Right lobe of liver (tissue), 6 donors: ENCODE measurements around the gene GRK6. TPM values are rescaled to one million over a fixed set of nuclear protein-coding genes. Genes with fewer than 3 reads are reported as not detected.

ENCODE experiments used
- ATAC-seq, 4 donors: fragments of 200-7000 bp; cut with Tn5 transposase; one replicate each; pipeline ENCODE4 v1.9.1; 2020; ENCODE audit warnings: mild to moderate bottlenecking in 4 of 4, moderate library complexity in 4 of 4
- DNase-seq, 3 donors: peaks; one replicate each; pipeline ENCODE4 v3.0.0-alpha.2; 2020
- H3K27ac ChIP-seq, 3 donors: fragments of 200-600 bp; one replicate each; pipeline ENCODE4 v1.8.0; 2022
- H3K27me3 ChIP-seq, 2 donors: fragments of 200-600 bp; one replicate each; pipeline ENCODE4 v1.8.0; 2022
- H3K36me3 ChIP-seq, 4 donors: fragments of 200-600 bp; sonication (generic) in 1 of 4; one replicate each; pipeline versions ENCODE4 v1.5.1 to v1.8.0; 2017 to 2022; ENCODE audit warnings: control low read depth in 1 of 4
- H3K4me1 ChIP-seq, 4 donors: fragments of 200-600 bp; sonication (generic) in 1 of 4; one replicate each; pipeline versions ENCODE4 v1.5.1 to v1.8.0; 2017 to 2022; ENCODE audit warnings: control low read depth in 1 of 4
- H3K4me3 ChIP-seq, 3 donors: fragments of 200-600 bp; one replicate each; pipeline ENCODE4 v1.8.0; 2022
- H3K9me3 ChIP-seq, 4 donors: fragments of 200-600 bp; sonication (generic) in 1 of 4; one replicate each; pipeline versions ENCODE4 v1.5.1 to v1.8.0; 2017 to 2022; ENCODE audit warnings: control low read depth in 1 of 4
- CTCF ChIP-seq, 4 donors: fragments of 200-600 bp in 3 of 4; fragments of 450-650 bp in 1 of 4; IDR thresholded peaks; one replicate each; pipeline versions ENCODE4 v1.5.1 to v1.8.0; 2016 to 2022; ENCODE audit warnings: antibody characterized with exemption in 4 of 4, mild to moderate bottlenecking in 2 of 4
- POLR2A ChIP-seq: fragments of 450-650 bp; IDR thresholded peaks from one replicate; pipeline ENCODE4 v1.6.1; 2017; ENCODE audit warnings: antibody characterized with exemption, mild to moderate bottlenecking
- WGBS: methylation state at CpG from one replicate; pipeline ENCODE4 v1.1.6; 2018; ENCODE audit warnings: low coverage, low lambda C conversion rate; ENCODE audit not compliant: insufficient coverage; ENCODE audit errors: missing lambda C conversion rate; 5-methylcytosine and 5-hydroxymethylcytosine counted together
- intact Hi-C, 2 donors: fragments of 100-400 bp; cut with DNase I; formaldehyde crosslinking; loops; one replicate each; pipeline versions ENCODE4 v1.11.2 to v1.14.1; 2022
- total RNA-seq, 6 experiments: library from RNA; depleted of rRNA in 2 of 6; stranded (reverse); fragments of >200 nt in 2 of 6; fragmentation: NEBNext Ultra II Directional in 3 of 6; extraction: Animal tissue kit (Norgen Biotek cat#: 25700) in 3 of 6; gene quantifications; one replicate each; pipeline versions ENCODE4 v1.1.0 to v1.2.4, GENCODE V29; 2016 to 2023
- donor health status: DM: no; HTN: yes; CAD: no.
- donor health status: DM: no; HTN: no; CAD: no.
- donor health status: DM: no; HTN: no; CAD: no.
- donor health status: DM: no; HTN: yes; CAD: no.
- donor health status: DM: no; HTN: yes; CAD: no.

The GRK6 gene
- total RNA-seq, 6 experiments from 2014 or later: 6.1 to 10.8 (median 10.0) TPM

GRCh38 chr5:177487975-177488374 is 61.5 kb downstream of the GRK6 start:
- H3K36me3 ChIP-seq: peaks cover 0 to 2% (median 0%) of the 10 kb centered on the region in 4 donors

GRCh38 chr5:177489119-177489716 is 62.7 kb downstream of the GRK6 start:
- Histone ChIP-seq H3K27me3 (no peaks in the 10 kb centered on the region), H3K36me3 (peaks cover 0 to 2% (median 0%) of the 10 kb centered on the region in 4 donors), H3K27ac (no peak overlapping the region), H3K4me1 (no peaks in the 10 kb centered on the region), H3K4me3 (no peak overlapping the region), H3K9me3 (no peaks in the 10 kb centered on the region)
- no peak for DNase-seq
- 100% methylated on average over 1 of the region's 26 CpGs for WGBS
- no peak for TF ChIP-seq POLR2A
- TF ChIP-seq CTCF (IDR thresholded peaks at IDR 0.05): no peak
- intact Hi-C loops: no loop called here
- ATAC-seq: no peak

More at GRCh38 chr5:177487975-177488374, 61.5 kb downstream of the GRK6 start:
- no peak for DNase-seq
- ATAC-seq: no peak
- intact Hi-C loops: no loop called here
- Histone ChIP-seq H3K4me1 (no peaks in the 10 kb centered on the region), H3K4me3 (no peak overlapping the region), H3K9me3 (no peaks in the 10 kb centered on the region), H3K27me3 (no peaks in the 10 kb centered on the region), H3K27ac (no peak overlapping the region)
- TF ChIP-seq POLR2A: no peak
- TF ChIP-seq CTCF (IDR thresholded peaks at IDR 0.05): no peak
- WGBS: 74% methylated on average over 3 of the region's 15 CpGs

GRCh38 chr5:177490311-177490991 is 64.0 kb downstream of the GRK6 start:
- H3K27ac ChIP-seq: no peak overlapping the region
- WGBS: 79% methylated on average over 10 of the region's 15 CpGs
- H3K36me3 ChIP-seq: peaks cover 0 to 2% (median 0%) of the 10 kb centered on the region in 4 donors
- ATAC-seq (no peak), DNase-seq (no peak)
- H3K4me1 ChIP-seq: no peaks in the 10 kb centered on the region
- intact Hi-C loops: no loop called here
- no peaks in the 10 kb centered on the region for H3K27me3 ChIP-seq
- no peak overlapping the region for H3K4me3 ChIP-seq
- H3K9me3 ChIP-seq: no peaks in the 10 kb centered on the region
- TF ChIP-seq CTCF (IDR thresholded peaks at IDR 0.05) (no peak), POLR2A (no peak)

GRCh38 chr5:177490992-177491391 is 64.5 kb downstream of the GRK6 start:
- no peaks in the 10 kb centered on the region for H3K9me3 ChIP-seq
- 96% methylated on average over 3 of the region's 16 CpGs for WGBS
- H3K4me1 ChIP-seq: no peaks in the 10 kb centered on the region
- TF ChIP-seq CTCF (IDR thresholded peaks at IDR 0.05) (no peak), POLR2A (no peak)
- no peak overlapping the region for H3K4me3 ChIP-seq
- H3K27me3 ChIP-seq: no peaks in the 10 kb centered on the region
- ATAC-seq (no peak), DNase-seq (no peak)
- peaks cover 0 to 2% (median 0%) of the 10 kb centered on the region in 4 donors for H3K36me3 ChIP-seq
- intact Hi-C loops: no loop called here
- no peak overlapping the region for H3K27ac ChIP-seq
